Stimulated activated CD8-positive, alpha-beta memory T cell treated with anti-CD3 and anti-CD28 coated beads, Interleukin-7, amount 100 ng/mL, for 48 hours (primary cell): ENCODE measurements around the gene DTD2.

Experiments
- DNase-seq, 2 donors: peaks; one replicate each; pipeline ENCODE4 v3.0.0-alpha.2; 2020; ENCODE audit warnings: low read depth in 1 of 2; ENCODE audit errors: extremely low read depth in 1 of 2

The DTD2 gene

GRCh38 chr14:31408421-31408820, 48.9 kb downstream of the DTD2 start:
- no peak for DNase-seq

DNA sequence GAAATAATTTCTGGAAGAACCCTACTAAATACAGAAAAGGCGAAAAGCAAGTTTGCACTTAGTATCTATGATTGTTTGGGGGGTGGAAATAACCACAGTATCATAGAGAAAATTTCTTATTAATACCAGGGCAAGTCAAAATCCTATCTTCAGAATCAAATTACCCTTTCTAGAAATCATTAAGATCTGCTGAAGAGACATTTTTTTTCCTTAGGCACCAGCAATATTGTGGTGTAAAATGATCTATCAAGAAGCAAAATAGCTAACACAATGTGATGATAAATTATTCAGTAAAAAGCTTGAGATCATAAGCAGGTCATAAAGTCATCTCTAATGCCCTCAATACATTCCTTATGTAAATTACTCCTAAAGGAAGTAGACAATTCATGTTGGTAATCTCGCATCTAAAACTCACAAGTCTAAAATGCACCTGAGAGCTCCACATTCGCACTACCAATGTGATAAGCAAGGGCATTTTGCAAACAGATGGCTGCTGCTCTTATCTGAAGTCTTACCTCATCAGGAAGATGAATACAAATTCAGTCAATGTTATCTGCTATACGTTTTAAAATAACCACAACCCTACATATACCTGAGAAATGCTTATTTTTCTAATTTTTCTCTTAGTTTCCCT, 51.6 kb downstream of the DTD2 start:
- no peak for DNase-seq

DNA sequence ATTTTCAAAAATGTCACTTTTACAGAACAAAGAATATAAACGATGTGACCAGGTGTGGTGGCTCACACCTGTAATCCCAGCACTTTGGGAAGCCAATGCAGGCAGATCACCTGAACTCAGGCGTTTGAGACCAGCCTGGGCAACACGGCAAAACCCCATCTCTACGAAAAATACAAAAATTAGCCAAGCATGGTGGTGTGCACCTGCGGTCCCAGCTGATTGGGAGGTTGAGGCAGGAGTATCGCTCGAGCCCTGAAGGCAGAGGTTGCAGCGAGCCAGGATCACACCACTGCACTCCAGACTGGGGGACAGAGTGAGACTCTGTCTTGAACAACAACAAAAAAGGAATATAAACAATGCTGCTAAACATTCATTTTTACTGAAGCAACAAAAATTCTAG, 52.2 kb downstream of the DTD2 start:
- no peak for DNase-seq

DNA sequence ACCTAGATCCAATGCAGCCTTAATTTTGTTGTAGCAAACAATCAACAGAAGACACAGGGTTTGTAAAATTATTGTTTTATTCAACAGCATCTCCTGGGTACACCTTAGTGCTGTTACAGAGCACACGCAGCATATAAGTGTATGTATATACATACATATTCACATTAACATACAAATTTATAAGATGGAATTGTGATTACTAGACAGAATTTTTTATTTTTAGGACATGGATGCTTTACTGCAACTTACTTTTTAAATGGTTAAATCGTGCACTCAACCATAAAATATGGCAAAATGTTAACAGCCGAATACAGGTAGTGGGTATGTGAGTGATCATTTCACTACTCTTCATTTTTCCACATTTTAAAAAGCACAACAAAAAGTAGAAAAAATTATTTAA, 53.6 kb downstream of the DTD2 start:
- no peak for DNase-seq

DNA sequence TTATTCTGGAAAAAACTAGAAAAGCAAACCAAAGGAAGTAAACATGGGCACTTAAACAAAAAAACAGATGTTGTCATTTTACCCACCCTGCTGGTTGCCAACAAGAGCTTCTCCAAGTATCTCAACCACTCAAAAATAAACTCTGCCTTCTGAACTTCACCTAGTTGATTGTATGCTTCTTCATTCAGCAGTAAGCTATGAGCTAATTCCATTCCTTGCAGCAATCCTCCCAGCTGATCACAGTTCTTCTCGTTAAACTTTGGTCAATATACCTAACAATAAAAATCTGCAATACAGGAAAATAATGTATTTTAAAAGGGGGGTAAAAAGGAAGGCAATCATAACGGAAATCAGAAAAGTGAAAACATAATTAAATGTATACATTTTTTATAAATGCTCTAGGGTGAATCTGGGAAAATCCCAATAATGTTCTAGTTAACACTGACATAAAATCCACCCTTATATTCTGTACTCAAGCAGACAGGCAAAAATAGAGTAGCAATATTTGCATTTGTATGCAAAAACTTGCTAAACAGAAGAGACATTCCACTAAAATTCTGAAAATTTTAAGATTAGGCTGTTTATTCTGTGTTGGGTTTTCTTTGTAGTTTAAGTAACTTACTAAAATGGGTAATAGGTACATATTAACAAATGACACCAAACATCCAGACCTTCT, 54.4 kb downstream of the DTD2 start:
- no peak for DNase-seq

- DNase-seq, result no peak
Measured at GRCh38 chr14:31401369-31401932, 55.9 kb downstream of the DTD2 start.

DNA sequence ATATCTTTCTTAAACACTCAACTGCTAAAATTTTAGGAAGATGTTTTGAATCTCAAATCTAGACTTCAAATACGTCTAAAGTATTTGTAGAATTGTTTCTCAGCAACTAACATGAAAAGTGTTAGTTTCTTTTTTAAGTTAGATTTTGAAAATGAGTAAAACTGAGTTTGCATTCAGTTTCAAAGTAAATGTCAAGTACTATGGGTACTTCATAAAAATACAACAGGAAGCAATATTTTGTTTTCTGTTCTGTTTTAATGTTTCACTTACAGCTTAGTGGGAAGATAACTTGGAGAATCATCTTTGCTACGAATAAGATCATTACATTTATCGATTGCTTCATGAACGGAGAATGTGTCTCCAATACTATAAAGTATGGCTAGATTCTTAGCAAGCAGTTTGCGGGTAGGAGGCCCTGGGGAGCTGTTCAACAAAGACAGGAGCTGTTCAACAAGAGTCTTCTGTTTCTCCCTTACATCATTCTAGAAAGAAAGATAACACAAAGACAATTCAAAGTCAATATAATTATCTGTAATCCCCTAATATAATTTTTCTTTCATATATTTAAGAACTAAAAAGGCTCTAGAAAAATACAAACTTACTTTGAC, 57.2 kb downstream of the DTD2 start:
- no peak for DNase-seq
